Gastrocnemius medialis (tissue), 4 donors: ENCODE results near the gene SHANK2. TPM values are rescaled to one million over a fixed set of nuclear protein-coding genes. Genes with fewer than 3 reads are reported as not detected.
A peak's percentile ranks its signal among the peaks of the same experiment; 100 is the strongest.

ENCODE experiments used
- ATAC-seq, 2 donors: fragments of 150-250 bp; one replicate each; pipeline ENCODE4 v1.9.1; 2016
- DNase-seq, 2 donors: peaks; one replicate each; pipeline ENCODE4 v3.0.0-alpha.2; 2019
- H3K27ac ChIP-seq, 4 donors: fragments of 200-600 bp; sonication (generic); 1 replicate in 1 of 4; 2 replicates in 3 of 4; pipeline ENCODE4 v1.5.1; 2016 to 2018; ENCODE audit warnings: mild to moderate bottlenecking in 2 of 4, moderate library complexity in 1 of 4
- H3K27me3 ChIP-seq, 3 donors: fragments of 200-600 bp; sonication (generic) in 2 of 3; 1 replicate in 1 of 3; 2 replicates in 2 of 3; pipeline versions ENCODE4 v1.5.1 to v1.6.0; 2016 to 2019; ENCODE audit warnings: mild to moderate bottlenecking in 1 of 3, moderate library complexity in 1 of 3
- H3K36me3 ChIP-seq, 2 donors: fragments of 200-600 bp; sonication (generic) in 1 of 2; one replicate each; pipeline ENCODE4 v1.5.1; 2017 to 2018
- H3K4me1 ChIP-seq, 2 donors: fragments of 200-600 bp; sonication (generic) in 1 of 2; one replicate each; pipeline ENCODE4 v1.5.1; 2016 to 2017; ENCODE audit warnings: mild to moderate bottlenecking in 2 of 2
- H3K4me3 ChIP-seq, 4 donors: fragments of 200-600 bp; sonication (generic) in 3 of 4; 1 replicate in 1 of 4; 2 replicates in 3 of 4; pipeline ENCODE4 v1.5.1; 2016 to 2019; ENCODE audit warnings: mild to moderate bottlenecking in 2 of 4
- H3K9me3 ChIP-seq, 3 donors: fragments of 200-600 bp; sonication (generic) in 2 of 3; 1 replicate in 1 of 3; 2 replicates in 2 of 3; pipeline ENCODE4 v1.5.1; 2016 to 2019
- CTCF ChIP-seq, 5 experiments: fragments of 450-650 bp in 3 of 5; fragments of 200-600 bp in 2 of 5; sonication (generic) in 2 of 5; IDR thresholded peaks in 4 of 5; conservative IDR thresholded peaks in 1 of 5; 1 replicate in 4 of 5; 2 replicates in 1 of 5; pipeline ENCODE4 v1.5.1; 2016 to 2019; ENCODE audit warnings: antibody characterized with exemption in 5 of 5, mild to moderate bottlenecking in 3 of 5, moderate library complexity in 3 of 5
- POLR2A ChIP-seq, 2 donors: fragments of 450-650 bp; IDR thresholded peaks; one replicate each; pipeline ENCODE4 v1.6.1; 2017; ENCODE audit warnings: antibody characterized with exemption in 2 of 2, mild to moderate bottlenecking in 2 of 2, moderate library complexity in 2 of 2
- in situ Hi-C, 4 donors: fragments of 200-750 bp; cut with MboI; loops; one replicate each; pipeline versions ENCODE4 v1.15.0 to v1.8.0; 2017; ENCODE audit warnings: low sequenced_read_pairs in 4 of 4
- intact Hi-C: fragments of 100-400 bp; cut with DNase I; formaldehyde crosslinking; loops from one replicate; pipeline ENCODE4 v1.15.1; 2023; ENCODE audit warnings: low total_unique reads
- total RNA-seq, 4 donors: library from RNA; depleted of rRNA; stranded (reverse); fragments of >200 nt; gene quantifications; one replicate each; pipeline versions ENCODE4 v1.1.0 to v1.2.3, GENCODE V29; 2016

SHANK2 gene
- total RNA-seq, 4 donors from 2014 or later, result 0.40 TPM; not detected in 3

GRCh38 chr11:71244116-71244810 is 8.1 kb downstream of the SHANK2 start:
- in situ Hi-C loops, result no loop called here
- H3K4me3 ChIP-seq, result no peak overlapping the region
- TF ChIP-seq CTCF (IDR thresholded peaks at IDR 0.05 in 4 of 5, conservative IDR thresholded peaks at IDR 0.05 in 1 of 5) (no peak), POLR2A (IDR thresholded peaks at IDR 0.05) (no peak)
- peaks cover 0 to 5% of the 10 kb centered on the region in 2 donors for H3K4me1 ChIP-seq
- H3K27me3 ChIP-seq, result peaks cover 17 to 49% (median 26%) of the 10 kb centered on the region in 3 donors
- ATAC-seq, result no peak
- no peak overlapping the region for H3K27ac ChIP-seq
- intact Hi-C loops, result no loop called here
- H3K36me3 ChIP-seq, result no peaks in the 10 kb centered on the region
- no peaks in the 10 kb centered on the region for H3K9me3 ChIP-seq
- DNase-seq, result no peak

GRCh38 chr11:71242391-71242790 is 10.0 kb downstream of the SHANK2 start:
- Histone ChIP-seq H3K4me3 (no peak overlapping the region), H3K36me3 (no peaks in the 10 kb centered on the region), H3K9me3 (no peaks in the 10 kb centered on the region), H3K4me1 (peaks cover 0 to 2% of the 10 kb centered on the region in 2 donors), H3K27me3 (peaks cover 3 to 36% (median 10%) of the 10 kb centered on the region in 3 donors), H3K27ac (no peak overlapping the region)
- TF ChIP-seq POLR2A (IDR thresholded peaks at IDR 0.05) (no peak), CTCF (IDR thresholded peaks at IDR 0.05 in 4 of 5, conservative IDR thresholded peaks at IDR 0.05 in 1 of 5) (no peak)
- ATAC-seq, result no peak
- intact Hi-C loops, result no loop called here
- DNase-seq, result no peak
- in situ Hi-C loops, result no loop called here

GRCh38 chr11:71241721-71242259 is 10.6 kb downstream of the SHANK2 start:
- H3K4me3 ChIP-seq, result no peak overlapping the region
- H3K27me3 ChIP-seq, result peaks cover 3 to 33% (median 10%) of the 10 kb centered on the region in 3 donors
- ATAC-seq, result no peak
- no peaks in the 10 kb centered on the region for H3K4me1 ChIP-seq
- no peak overlapping the region for H3K27ac ChIP-seq
- no peak for DNase-seq
- no peaks in the 10 kb centered on the region for H3K36me3 ChIP-seq
- no peaks in the 10 kb centered on the region for H3K9me3 ChIP-seq
- TF ChIP-seq POLR2A (IDR thresholded peaks at IDR 0.05) (no peak), CTCF (IDR thresholded peaks at IDR 0.05 in 4 of 5, conservative IDR thresholded peaks at IDR 0.05 in 1 of 5) (no peak)
- intact Hi-C loops (no loop called here), in situ Hi-C loops (no loop called here)

- Histone ChIP-seq H3K9me3 (no peaks in the 10 kb centered on the region), H3K27ac (peak overlapping the region in 2 of 4 donors; percentile 2 to 11), H3K4me1 (no peaks in the 10 kb centered on the region), H3K36me3 (no peaks in the 10 kb centered on the region), H3K27me3 (peaks cover 3 to 26% (median 10%) of the 10 kb centered on the region in 3 donors), H3K4me3 (no peak overlapping the region)
- TF ChIP-seq POLR2A (IDR thresholded peaks at IDR 0.05) (no peak), CTCF (IDR thresholded peaks at IDR 0.05 in 4 of 5, conservative IDR thresholded peaks at IDR 0.05 in 1 of 5) (no peak)
- in situ Hi-C loops (no loop called here), intact Hi-C loops (no loop called here)
- DNase-seq (peak in 1 of 2 donors; percentile 26), ATAC-seq (peak in 1 of 2 donors; percentile 70)
Measured at GRCh38 chr11:71240865-71241691, 11.3 kb downstream of the SHANK2 start.
